Endothelial cell of umbilical vein (primary cell): ENCODE results near the gene LYRM1.

Experiments
- EZH2 ChIP-seq: IDR thresholded peaks from 2 replicates; pipeline ENCODE4 v1.6.1; 2012; ENCODE audit warnings: borderline replicate concordance, low read depth, mild to moderate bottlenecking, moderate library complexity, low read length, inconsistent platforms; ENCODE audit not compliant: severe bottlenecking
- POLR2A ChIP-seq: IDR thresholded peaks from 2 replicates; pipeline ENCODE4 v1.6.1; 2012; ENCODE audit warnings: low read depth, mild to moderate bottlenecking, control low read depth, low read length
- TF ChIP-seq, protein P1 (sequence below), 2 donors: IDR thresholded peaks; 1 replicate in 1 of 2; 2 replicates in 1 of 2; pipeline ENCODE4 v1.5.1; 2011; ENCODE audit warnings: low read length in 2 of 2, mild to moderate bottlenecking in 2 of 2, moderate library complexity in 2 of 2, control low read depth in 1 of 2, inconsistent platforms in 1 of 2, low read depth in 1 of 2; ENCODE audit not compliant: insufficient read depth in 1 of 2; ENCODE audit errors: extremely low read depth in 1 of 2

DNA sequence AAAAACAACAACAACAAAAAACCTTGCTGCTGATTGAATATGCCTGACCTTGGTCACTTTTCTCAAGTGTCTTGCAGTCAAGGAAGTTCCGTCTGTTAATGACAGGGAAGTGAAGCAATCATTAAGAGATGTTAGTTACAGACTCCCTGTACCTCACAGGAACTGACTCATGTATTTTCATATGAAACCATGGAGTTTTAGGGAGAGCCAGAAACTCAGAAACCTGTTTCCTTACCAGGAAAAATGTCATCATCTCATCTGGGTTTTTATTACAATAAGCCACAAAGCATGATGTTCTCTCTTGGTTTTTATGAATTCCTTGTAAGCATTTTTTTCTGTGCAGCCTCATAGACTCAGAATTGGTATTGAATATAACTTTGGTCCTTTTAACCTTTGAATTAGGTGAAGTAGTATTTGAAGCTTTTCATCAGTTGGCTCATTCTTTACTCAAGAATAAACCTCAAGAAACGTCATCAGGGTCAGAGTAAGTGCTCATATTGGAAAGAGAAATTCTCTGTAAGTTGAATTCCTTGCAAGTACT, 10.3 kb downstream of the LYRM1 start:
- TF ChIP-seq, protein P1, sequence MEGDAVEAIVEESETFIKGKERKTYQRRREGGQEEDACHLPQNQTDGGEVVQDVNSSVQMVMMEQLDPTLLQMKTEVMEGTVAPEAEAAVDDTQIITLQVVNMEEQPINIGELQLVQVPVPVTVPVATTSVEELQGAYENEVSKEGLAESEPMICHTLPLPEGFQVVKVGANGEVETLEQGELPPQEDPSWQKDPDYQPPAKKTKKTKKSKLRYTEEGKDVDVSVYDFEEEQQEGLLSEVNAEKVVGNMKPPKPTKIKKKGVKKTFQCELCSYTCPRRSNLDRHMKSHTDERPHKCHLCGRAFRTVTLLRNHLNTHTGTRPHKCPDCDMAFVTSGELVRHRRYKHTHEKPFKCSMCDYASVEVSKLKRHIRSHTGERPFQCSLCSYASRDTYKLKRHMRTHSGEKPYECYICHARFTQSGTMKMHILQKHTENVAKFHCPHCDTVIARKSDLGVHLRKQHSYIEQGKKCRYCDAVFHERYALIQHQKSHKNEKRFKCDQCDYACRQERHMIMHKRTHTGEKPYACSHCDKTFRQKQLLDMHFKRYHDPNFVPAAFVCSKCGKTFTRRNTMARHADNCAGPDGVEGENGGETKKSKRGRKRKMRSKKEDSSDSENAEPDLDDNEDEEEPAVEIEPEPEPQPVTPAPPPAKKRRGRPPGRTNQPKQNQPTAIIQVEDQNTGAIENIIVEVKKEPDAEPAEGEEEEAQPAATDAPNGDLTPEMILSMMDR (IDR thresholded peaks at IDR 0.05; ENCODE audit: extremely low read depth in 1 of 2, insufficient read depth in 1 of 2, low read depth in 1 of 2, low read length in 2 of 2), result no peak
- peak; percentile 91 for TF ChIP-seq POLR2A
- TF ChIP-seq EZH2, result no peak
